A549 (cell line): Measurements from ENCODE around the gene SLC39A11.

Experiments
- EP300 ChIP-seq, 2 experiments: fragments of >200 bp; sonication (Bioruptor Twin); formaldehyde crosslinking; IDR thresholded peaks; 2 replicates in 1 of 2; 3 replicates in 1 of 2; pipeline ENCODE4 v1.6.1; 2016 to 2017
- MAFK ChIP-seq: fragments of 450-650 bp; IDR thresholded peaks from 2 replicates; pipeline ENCODE4 v1.6.1; 2014; ENCODE audit not compliant: partially characterized antibody
- POLR2A ChIP-seq: IDR thresholded peaks from 2 replicates; pipeline ENCODE4 v1.6.1; 2012; ENCODE audit warnings: mild to moderate bottlenecking, low read length
- TF ChIP-seq, protein P1 (sequence below): fragments of >200 bp; sonication (Bioruptor Twin); formaldehyde crosslinking; IDR thresholded peaks from 3 replicates; pipeline ENCODE4 v1.5.1; 2016
- TF ChIP-seq, protein P2 (sequence below): fragments of 200-600 bp; sonication (generic); IDR thresholded peaks from 2 replicates; pipeline ENCODE4 v1.6.1; 2016; ENCODE audit warnings: antibody characterized with exemption, mild to moderate bottlenecking, moderate library complexity
- TF ChIP-seq, protein P3 (sequence below): IDR thresholded peaks from 2 replicates; pipeline ENCODE4 v1.6.1; 2012

DNA sequence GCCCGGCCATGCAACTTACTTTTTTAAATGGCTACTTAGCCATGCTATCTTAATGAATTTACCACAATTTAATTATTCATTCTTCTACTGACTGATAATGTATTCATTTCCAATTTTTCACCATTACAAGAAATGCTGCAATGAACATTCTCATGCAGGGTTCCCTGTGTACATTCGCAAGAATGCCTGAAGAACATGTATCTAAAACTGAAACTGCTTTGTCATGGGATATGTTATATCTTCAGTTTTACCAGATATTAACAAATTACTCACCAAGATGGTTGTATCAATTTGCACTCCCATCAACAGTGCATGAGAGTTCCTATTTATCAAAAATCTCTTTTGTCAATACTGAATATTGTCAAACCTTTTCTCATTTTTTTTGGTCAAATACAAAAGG, 100.8 kb downstream of the SLC39A11 start:
- TF ChIP-seq, protein P1, sequence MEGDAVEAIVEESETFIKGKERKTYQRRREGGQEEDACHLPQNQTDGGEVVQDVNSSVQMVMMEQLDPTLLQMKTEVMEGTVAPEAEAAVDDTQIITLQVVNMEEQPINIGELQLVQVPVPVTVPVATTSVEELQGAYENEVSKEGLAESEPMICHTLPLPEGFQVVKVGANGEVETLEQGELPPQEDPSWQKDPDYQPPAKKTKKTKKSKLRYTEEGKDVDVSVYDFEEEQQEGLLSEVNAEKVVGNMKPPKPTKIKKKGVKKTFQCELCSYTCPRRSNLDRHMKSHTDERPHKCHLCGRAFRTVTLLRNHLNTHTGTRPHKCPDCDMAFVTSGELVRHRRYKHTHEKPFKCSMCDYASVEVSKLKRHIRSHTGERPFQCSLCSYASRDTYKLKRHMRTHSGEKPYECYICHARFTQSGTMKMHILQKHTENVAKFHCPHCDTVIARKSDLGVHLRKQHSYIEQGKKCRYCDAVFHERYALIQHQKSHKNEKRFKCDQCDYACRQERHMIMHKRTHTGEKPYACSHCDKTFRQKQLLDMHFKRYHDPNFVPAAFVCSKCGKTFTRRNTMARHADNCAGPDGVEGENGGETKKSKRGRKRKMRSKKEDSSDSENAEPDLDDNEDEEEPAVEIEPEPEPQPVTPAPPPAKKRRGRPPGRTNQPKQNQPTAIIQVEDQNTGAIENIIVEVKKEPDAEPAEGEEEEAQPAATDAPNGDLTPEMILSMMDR = no peak
- TF ChIP-seq MAFK (no peak), POLR2A (no peak), EP300 (IDR thresholded peaks at IDR 0.05) (no peak)
- TF ChIP-seq, protein P2, sequence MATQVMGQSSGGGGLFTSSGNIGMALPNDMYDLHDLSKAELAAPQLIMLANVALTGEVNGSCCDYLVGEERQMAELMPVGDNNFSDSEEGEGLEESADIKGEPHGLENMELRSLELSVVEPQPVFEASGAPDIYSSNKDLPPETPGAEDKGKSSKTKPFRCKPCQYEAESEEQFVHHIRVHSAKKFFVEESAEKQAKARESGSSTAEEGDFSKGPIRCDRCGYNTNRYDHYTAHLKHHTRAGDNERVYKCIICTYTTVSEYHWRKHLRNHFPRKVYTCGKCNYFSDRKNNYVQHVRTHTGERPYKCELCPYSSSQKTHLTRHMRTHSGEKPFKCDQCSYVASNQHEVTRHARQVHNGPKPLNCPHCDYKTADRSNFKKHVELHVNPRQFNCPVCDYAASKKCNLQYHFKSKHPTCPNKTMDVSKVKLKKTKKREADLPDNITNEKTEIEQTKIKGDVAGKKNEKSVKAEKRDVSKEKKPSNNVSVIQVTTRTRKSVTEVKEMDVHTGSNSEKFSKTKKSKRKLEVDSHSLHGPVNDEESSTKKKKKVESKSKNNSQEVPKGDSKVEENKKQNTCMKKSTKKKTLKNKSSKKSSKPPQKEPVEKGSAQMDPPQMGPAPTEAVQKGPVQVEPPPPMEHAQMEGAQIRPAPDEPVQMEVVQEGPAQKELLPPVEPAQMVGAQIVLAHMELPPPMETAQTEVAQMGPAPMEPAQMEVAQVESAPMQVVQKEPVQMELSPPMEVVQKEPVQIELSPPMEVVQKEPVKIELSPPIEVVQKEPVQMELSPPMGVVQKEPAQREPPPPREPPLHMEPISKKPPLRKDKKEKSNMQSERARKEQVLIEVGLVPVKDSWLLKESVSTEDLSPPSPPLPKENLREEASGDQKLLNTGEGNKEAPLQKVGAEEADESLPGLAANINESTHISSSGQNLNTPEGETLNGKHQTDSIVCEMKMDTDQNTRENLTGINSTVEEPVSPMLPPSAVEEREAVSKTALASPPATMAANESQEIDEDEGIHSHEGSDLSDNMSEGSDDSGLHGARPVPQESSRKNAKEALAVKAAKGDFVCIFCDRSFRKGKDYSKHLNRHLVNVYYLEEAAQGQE = no peak
- TF ChIP-seq, protein P3, sequence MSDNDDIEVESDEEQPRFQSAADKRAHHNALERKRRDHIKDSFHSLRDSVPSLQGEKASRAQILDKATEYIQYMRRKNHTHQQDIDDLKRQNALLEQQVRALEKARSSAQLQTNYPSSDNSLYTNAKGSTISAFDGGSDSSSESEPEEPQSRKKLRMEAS = no peak
